Cerebellar cortex (tissue), 1 donor: ENCODE data around the gene BTBD9.
"Not testable (repeated sequence)": the region's sequence is repeated elsewhere in the genome, so short reads cannot be mapped to it uniquely, and the experiment has no call there.

Experiments
- DNase-seq: peaks from one replicate; pipeline ENCODE4 v3.0.0-alpha.2; 2015; ENCODE audit warnings: low spot score

Gene BTBD9

DNA sequence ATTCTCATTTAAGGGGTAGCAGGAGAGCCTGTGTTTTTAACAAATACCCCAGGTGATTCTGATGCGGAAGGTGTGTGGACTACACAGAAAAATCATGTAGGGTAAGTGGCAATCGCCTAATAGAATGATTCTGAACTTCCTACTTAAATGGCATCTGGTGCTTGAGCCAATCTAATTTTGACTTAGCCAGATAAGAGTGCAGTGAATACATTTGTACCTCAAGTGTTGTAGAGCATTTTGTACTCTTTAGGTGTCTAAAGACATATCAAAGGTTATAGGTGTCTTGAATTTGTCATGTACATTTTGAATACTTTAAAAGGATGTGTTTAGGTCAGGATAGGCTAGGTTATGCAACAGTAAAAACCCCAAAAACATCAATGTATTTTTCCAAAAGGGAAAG lies 10.0 kb upstream of the BTBD9 start:
- no peak for DNase-seq

DNA sequence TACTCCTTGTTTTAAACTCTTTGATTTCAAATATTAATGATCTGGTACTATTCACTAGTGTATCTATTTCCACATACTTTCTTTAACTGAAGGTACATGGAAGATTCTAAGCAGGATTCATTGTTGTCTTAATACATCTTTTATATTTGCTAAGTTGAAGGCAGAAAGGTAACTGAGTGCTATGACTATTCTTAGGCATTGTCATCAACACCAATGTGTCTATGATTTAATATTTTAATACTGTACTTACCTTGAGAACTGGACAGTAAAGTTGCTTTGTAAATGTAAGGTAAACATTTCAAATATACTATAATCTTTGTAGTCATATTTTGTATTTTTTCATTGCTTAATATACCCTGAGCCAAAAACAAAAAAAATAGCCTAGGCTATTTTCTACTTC lies 8.9 kb upstream of the BTBD9 start:
- DNase-seq, result no peak

DNA sequence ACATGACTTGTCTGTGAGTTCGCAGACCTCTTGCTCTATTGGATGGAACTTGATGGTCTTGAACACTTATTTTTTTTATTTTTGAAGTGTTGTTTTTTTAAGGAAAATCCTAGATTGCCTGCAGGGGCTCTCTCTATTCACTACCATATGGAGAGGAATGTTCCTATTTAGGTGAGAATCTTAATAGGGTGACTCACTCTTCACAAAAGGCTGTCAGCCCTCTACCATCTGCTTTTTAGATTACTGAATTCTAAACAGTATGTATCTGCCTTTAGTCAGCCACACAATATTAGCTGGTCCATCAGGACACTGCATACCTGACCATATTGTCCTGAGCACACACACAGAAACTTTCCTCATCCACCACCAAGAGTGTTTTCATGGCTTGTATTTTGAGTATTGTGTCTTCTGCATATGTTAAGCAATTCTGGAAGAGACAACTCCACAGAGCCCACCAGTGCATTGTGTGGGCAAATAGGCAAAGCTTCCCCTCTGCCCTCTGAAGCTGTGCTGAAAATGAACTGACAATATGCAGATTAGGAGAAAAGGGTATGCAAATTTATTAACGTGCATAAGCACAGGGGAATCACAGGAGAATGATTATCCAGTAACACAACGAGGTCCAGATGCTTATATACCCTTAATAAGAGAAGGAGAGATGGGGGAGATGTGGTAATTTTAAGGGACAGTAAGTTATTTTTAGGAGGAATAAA lies 6.6 kb upstream of the BTBD9 start:
- no peak for DNase-seq

DNA sequence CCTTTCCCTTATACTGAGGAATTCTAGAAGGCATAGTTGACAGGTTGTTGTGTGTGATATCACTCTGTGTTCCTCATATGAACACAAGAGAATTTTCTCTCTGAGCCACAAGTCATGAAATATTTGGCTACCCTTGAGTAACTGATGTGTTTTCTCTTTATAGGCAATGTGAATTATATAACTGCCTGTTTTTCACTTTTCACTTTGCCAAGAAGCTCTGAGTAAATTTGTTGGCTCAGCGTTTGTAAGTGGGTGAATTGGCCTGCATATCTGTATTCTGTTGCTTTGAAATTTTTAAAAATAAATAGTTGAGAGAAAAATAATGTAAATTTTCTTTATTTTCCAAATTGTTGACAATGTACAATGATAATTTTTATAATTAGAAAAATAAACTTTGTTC lies 5.2 kb upstream of the BTBD9 start:
- DNase-seq, result peak; percentile 20

DNA sequence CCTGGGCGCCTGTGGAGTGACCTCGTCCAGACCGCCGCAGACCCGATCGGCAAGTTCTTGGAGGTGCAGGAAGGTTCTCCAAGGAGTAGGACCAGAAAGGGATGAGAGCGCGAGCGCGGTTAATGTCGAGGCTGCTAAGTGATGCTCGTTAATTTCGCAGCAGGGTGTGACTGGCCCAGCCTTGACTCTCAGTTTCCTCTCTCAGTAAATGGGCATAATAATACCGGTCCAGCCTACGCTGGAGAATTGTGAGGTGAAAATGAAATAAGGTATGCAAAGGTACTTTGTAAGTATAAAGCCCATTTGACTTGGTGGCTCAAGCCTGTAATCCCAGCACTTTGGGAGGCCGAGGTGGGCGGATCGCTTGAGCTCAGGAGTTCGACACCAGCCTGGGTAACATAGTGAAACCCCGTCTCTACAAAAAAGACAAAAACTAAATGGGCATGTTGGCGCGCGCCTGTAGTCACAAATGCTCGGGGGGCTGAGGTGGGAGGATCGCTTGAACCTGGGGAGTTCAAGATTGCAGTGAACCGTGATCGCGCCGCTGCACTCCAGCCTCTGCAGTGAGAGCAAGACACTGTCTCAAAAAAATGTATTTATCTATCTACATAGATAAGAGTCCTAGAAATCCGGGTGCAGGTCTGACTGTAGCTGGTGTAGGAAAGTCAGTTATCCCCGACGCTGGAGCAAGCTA lies 634 bp upstream of the BTBD9 start:
- no peak for DNase-seq

DNA sequence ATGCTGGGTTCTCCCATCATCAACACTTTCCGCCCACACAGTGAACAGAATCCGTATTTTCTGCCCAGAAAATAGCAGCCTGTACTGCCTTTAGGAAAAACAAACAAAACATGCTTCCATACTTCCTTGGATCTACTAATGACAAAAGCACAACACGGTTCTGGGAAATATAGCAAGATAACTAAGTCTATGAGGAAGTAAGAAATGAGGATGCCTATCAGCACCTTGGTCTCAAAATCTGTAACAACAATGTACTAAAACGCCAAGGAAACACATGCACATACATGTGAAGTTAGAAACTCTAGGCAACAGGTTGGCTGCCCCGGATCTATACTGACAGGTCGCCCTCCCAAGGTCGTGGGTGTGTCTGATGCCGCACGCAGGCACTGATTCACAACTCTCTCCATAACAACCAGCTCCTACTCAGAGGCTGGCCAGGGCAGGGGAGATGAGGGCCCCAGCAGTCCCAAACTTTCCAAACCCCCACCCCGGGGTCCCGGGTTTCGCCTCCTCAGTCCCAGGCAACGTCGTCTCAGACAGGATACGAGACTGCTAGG lies 710 bp downstream of the BTBD9 start:
- peak; percentile 36 for DNase-seq

DNA sequence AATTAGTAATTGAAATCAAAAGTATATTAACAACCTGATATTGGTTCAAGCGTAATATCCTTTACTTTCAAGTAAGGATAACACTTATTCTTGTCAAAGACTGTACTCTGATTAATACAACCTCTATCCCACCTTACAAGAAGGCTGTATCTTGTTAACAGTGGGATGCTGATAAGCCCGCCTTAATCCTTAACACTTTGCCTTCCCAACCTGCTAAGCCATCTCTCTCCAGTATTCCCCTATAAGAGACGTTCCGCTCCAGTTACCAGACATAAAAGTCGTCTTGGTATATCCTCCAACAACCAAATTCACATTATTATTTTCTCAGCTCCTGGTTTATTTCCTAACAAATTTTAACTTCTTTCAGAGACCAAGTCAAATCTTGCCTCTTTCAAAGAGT lies 2.0 kb downstream of the BTBD9 start:
- no peak for DNase-seq

DNA sequence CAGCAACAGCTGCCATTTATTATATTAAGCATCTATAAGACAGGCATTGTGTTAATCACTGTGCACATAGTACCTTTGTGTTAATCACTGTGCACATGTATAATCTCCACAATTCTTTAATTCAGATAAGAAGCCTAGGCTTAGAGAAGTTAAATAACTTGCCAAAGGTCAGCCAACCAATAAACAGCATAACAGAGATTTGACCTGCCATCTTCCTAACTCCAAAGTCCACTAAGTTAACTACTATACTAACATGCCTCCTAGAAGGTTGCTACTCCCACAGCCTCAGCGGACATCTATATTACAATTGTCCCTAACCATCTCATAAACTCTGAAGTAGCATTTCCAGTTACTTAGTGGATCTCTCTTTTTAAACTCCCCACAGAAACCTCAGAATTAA lies 3.7 kb downstream of the BTBD9 start:
- no peak for DNase-seq

DNA sequence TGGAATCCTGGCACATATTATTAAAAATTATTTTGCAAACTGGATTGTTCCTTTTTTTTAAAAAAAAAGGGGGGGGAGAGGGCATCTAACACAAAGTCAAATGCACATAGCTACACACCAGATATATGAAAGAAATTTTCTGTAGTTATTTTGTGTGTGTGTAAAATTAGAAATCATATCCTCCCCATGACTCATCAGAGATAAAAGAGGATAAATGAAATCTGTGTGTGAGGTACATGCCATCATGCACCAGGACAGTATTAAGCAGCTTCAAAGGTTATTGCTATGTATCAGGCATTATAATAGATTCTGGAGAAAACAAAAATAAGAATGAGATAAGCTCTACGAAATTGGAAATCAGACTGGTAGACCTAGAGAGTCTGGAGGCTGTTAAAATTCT lies 5.2 kb downstream of the BTBD9 start:
- DNase-seq, result no peak

DNA sequence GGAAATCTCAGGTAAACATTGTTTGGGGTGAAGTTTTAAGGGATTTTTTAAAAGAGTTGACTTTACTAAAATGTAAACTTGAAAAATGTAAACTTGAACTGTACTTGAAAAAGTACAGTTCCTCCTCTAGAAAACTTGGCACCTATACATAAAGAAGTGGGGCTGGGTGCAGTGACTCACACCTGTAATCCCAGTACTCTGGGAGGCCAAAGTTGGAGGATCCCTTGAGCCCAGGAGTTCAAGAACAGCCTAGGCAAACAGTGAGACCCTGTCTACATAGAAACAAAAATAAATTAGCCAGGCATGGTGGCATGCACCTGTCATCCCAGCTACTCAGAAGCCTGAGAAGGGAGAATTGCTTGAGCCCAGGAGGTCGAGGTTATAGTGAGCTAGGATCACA lies 7.2 kb downstream of the BTBD9 start:
- no peak for DNase-seq

DNA sequence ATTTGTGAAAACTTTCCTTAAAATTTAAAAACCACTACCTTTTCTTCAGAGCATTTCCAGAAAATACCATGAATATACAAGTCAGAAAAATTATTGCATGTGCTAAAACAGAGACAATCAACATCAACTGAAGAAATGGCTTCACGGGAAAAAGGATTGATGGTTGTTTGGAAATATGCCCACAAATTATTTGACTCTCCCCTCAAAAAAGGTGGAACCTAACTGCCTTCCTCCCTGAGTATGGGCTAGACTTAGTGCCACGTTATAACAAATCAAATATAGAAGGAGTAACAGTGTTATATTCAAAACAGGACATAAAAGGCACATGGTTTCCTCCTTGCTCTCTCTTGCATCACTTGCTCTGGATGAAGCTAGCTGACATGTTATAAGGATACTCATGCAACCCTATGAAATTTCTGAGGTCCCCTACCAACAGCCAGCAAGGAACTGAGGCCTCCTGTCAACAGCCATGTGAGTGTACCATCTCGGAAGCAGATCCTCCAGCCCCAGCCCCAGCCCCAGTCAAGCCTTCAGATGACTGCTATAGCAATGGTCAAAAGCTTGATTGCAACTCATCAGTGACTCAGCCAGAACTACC lies 8.4 kb downstream of the BTBD9 start:
- no peak for DNase-seq

DNA sequence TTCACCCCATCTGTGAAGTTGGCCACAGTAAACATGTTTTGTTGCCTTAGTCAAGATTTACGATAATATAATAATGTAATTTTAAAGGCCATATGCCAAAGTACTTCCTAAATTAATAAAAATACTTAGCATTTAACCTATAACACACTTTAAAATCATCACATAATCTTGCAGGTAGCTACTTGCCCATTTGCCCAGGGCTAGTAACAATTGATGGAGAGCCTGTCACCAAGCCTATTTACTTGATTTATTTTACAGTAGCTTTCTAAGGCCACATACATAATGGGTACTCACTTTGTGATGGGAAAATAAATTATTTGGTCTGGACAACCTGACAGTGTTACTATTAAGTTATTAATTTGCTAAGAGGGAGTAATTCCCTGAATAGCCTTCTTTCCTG lies 14.5 kb downstream of the BTBD9 start:
- no peak for DNase-seq

DNA sequence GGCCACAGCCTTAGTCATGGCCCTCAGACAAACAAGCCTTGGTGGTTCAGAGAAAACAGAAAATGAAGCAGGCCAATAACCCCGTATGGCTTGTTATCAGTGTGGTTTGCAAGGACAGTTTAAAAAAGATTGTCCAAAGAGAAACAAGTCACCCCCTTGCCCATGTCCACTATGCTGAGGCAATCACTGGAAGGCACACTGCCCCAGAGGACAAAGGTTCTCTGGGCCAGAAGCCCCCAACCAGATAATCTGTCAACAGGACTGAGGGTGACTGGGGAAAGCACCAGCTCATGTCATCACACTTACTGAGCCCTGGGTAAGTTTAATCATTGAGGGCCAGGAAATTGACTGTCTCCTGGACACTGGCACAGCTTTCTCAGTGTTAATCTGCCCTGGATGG lies 20.4 kb downstream of the BTBD9 start:
- not testable (repeated sequence) for DNase-seq

DNA sequence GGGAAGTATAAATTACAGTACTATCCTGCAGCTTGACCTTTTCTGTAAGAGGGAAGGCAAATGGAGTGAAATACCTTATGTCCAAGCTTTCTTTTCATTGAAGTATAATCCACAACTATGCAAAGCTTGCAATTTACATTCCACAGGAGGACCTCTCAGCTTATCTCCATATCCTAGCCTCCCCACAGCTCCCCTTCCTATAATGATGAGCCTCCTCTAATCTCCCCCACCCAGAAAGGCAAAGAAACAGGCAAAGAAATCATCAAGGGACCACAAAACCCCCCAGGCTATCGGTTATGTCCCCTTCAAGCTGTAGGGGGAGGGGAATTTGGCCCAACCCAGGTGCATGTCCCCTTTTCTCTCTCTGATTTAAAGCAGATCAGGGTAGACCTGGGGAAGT lies 21.4 kb downstream of the BTBD9 start:
- DNase-seq, result not testable (repeated sequence)

DNA sequence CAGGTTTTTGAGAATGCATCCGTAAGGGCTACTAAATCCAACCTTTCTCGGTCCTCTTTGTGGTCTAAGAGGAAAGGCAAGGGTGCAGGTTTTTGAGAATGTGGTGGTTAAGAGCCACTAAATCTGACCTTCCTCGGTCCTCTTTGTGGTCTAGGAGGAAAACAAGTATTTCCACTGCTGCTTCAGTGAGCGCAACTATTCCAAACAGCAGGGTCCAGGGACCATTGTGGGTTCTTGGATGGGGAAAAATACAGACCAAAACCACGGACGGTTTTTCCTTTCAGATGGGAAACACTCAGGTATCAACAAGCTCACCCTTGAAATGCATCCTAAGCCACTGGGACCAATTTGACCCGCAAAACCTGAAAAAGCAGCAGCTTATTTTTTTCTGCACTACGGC lies 21.9 kb downstream of the BTBD9 start:
- no peak for DNase-seq

DNA sequence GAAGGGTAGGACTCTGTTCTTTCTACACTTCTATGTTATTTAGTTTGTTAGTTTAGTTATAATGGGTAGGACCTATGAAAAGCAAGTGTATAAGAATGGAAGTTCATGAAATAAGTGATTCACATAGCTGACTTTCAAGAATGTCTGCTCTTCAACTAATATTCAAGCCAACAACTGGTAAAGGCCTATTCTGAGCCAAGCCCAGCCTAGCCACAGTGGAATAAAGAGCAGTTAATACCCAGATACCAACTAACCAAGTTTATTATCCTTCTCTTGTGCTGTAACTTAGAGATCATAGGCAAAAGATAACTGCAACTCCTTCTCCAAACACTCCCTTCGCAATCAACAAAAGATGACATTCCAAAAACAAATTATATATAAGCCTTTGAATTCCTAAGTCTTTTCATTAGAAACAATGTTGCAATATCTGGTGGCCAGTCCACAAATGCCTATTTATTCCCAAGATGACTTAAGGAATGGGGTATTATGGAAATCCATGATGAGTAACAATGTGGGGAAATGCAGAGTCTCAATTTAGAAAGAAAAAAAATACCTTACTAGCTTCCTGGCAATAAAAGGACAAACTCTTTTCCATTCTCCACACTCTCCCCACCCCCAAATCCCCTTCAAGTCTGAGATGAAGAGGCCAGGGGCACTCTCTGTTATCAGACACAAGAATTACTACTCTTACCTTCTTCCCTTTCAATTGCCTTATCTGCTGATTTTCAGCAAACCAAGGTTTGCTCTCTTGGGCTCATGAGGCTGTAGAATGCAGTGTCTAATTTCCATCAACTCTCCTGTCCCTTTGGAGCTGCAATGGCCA lies 27.4 kb downstream of the BTBD9 start:
- no peak for DNase-seq

DNA sequence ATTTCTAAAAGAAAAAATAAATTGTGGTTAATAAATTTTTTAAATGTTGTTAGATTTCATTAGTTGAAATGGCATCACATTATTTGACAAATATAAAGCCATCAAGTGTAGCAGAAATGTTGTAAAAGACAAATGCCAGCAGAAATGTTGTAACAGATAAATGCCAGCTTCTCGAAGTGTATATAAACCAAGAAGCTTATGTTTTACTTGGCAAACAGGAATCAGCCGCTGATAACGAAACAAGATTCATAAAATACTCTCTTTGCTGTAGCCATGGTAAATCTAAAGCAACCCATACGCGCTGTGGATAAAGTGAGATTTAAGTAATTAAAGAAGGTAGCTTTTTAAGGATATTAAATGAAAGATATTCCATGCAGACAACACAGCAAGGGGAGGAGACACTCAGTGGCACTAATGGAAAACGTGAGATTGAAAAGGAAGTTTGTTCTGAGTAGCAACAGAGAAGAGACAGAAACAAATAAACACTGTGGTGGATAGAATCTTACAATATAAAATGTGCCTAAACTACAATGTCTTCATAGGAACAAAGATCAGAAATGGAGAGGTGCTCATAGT lies 29.6 kb downstream of the BTBD9 start:
- DNase-seq, result no peak

DNA sequence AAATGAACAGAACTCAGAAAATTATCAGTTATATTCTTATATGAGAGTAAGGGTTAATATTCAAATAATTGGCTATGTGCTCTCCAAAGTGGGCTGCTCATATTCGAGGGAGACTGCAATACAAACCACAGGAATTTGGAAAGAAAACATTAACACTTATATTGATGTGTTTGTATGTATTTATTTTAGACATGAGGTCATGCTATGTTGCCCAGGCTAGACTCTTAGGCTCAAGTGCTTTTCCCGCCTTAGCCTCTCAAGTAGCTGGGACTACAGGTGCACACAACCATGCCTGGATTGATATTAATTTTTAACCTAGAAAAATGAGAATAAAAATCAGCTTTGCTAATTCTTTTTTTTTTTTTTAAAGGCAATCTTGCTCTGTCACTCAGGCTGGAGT lies 35.0 kb downstream of the BTBD9 start:
- DNase-seq, result no peak

DNA sequence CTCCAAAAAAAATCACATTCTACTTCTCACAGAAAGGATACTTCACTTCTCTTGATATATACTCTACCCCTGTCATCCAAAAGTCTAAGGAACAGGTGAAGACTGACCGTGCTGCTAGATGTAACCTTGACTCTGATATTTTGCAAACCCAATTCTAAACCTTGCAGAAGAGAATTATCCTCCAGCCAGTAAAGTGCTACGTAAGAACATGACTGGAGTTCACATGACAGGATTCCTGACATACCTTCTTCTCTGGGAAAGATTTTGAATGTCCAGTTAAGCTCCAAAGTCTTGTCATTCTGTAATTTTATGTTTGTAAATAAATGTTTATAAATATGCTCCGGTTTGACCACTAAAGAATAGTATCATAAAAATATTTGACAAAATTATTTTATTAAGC lies 35.8 kb downstream of the BTBD9 start:
- no peak for DNase-seq

DNA sequence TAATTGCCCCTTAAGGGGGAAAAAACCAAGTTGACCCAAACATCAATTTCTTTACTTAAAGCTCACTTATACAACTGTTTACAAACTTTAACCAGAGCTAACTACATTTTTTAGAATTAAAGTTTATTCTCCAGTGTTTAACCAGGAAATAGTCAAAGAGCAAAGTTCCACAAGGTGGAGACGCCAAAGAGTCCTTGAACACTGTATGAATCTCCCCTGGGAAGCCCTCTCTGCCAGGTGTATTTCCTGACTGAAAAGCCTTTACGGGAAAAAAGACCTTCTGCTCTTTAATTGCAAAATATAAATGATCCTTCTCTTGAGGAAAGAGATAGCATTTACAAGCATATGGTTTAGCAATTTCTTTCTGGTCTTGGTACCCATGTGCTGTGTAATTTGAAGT lies 36.2 kb downstream of the BTBD9 start:
- no peak for DNase-seq

DNA sequence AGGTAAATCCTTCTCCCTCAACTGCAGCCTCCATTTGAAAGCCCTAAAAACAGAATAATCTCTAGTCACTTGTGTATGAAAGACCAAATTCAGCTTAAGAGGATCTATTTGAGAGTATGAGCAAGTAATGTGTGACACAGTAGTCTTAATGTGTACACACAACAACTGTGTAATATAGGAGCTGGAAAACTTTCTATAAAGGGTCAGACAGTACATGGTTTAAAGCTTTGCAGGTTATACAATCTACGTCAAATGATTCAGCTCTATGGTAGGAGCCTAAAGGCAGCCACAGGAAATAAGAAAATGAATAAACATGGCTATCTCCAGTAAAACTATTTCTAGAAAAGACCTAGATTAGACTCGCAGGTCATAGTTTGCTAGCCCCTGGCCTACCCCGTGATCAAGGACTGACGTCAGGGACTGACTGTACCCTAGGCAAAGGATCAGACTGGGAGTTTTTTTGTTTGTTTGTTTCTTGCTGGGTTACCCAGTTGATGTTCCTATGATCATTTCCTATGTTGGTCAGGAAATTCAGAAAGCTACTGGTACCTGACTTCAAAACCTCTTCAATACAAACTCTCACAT lies 39.7 kb downstream of the BTBD9 start:
- DNase-seq, result no peak

DNA sequence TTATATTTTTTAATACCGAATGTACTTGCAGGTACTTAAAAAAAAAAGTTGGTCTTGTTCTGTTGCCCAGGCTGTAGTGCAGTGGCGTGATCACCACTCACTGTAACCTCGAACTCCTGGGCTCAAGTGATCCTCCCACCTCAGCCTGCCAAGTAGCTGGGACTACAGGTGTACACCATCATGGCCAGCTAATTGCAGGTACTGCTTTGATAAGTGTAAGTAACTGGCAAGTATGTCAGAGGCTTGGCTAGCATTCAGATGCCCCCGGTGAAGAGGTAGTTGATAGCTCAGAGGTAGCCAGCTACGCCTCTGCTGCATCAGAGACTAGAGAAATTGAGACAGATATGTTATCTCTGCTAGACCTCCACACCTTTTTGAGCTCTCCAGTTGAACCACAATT lies 40.5 kb downstream of the BTBD9 start:
- DNase-seq, result no peak
